Activated CD4-positive, alpha-beta T cell treated with anti-CD3 and anti-CD28 coated beads for 36 hours (primary cell): ENCODE data around the gene AS3MT. TPM values are rescaled to one million over a fixed set of nuclear protein-coding genes. Genes with fewer than 3 reads are reported as not detected.
"Not testable (repeated sequence)": the region's sequence is repeated elsewhere in the genome, so short reads cannot be mapped to it uniquely, and the experiment has no call there.

Source experiments
- ATAC-seq: fragments of 200-7000 bp; cut with Tn5 transposase; one replicate; pipeline ENCODE4 v1.10.0; 2021; ENCODE audit warnings: mild to moderate bottlenecking, moderate library complexity
- CTCF ChIA-PET: fragments of 350-600 bp; sonication (Branson Sonifier 250); formaldehyde crosslinking; loops from one replicate; lab custom pipeline; 2021; ENCODE audit warnings: antibody characterized with exemption; lab: Charles Lee
- POLR2A ChIA-PET: fragments of 350-600 bp; sonication (Branson Sonifier 250); formaldehyde crosslinking; loops from one replicate; lab custom pipeline; 2021; ENCODE audit warnings: antibody characterized with exemption, inconsistent platforms; lab: Charles Lee
- DNase-seq: peaks from one replicate; pipeline ENCODE4 v3.0.0-alpha.2; 2020
- H3K27ac Mint-ChIP-seq: one replicate; pipeline ENCODE4 v1.8.0; 2021; ENCODE audit warnings: mixed read lengths
- H3K27me3 Mint-ChIP-seq: one replicate; pipeline ENCODE4 v1.8.0; 2021; ENCODE audit warnings: mixed read lengths
- H3K36me3 Mint-ChIP-seq: one replicate; pipeline ENCODE4 v1.8.0; 2021; ENCODE audit warnings: low read depth, mixed read lengths
- H3K4me1 Mint-ChIP-seq: one replicate; pipeline ENCODE4 v1.8.0; 2021; ENCODE audit warnings: mixed read lengths
- H3K4me3 Mint-ChIP-seq: one replicate; pipeline ENCODE4 v1.8.0; 2021; ENCODE audit warnings: mild to moderate bottlenecking, moderate library complexity, mixed read lengths
- H3K9me3 Mint-ChIP-seq: one replicate; pipeline ENCODE4 v1.8.0; 2021; ENCODE audit warnings: low read depth, mixed read lengths
- intact Hi-C, 2 experiments: fragments of 100-400 bp; cut with DNase I in 1 of 2; cut with micrococcal nuclease in 1 of 2; formaldehyde crosslinking; loops; one replicate each; pipeline versions ENCODE4 v1.14.2 to v1.15.1; 2022 to 2024; cut with DNase I, micrococcal nuclease
- total RNA-seq, 2 experiments: library from RNA; stranded (reverse); gene quantifications; one replicate each; pipeline ENCODE4 v1.2.3, GENCODE V29; 2021

AS3MT gene
- total RNA-seq, 2 experiments from 2014 or later = 1.1 to 1.5 TPM

GRCh38 chr10:102835007-102835482, 34.2 kb upstream of the AS3MT start:
- CTCF ChIA-PET = interaction anchor here (0.5 to 3.7 kb wide), 10 partner anchors 20 to 414 kb away, joined by 3 to 37 read pairs (median 4); no protein-coding TSS in a partner anchor
- no peaks in the 10 kb centered on the region for H3K36me3 Mint-ChIP-seq
- intact Hi-C loops = loop anchor here (1.0 to 10.0 kb wide), 7 partner anchors 66 to 650 kb away; partner anchors contain the start of gene RPEL1 (in 1 of the 2)
- H3K4me3 Mint-ChIP-seq = no peak overlapping the region
- H3K27ac Mint-ChIP-seq = no peak overlapping the region
- no peaks in the 10 kb centered on the region for H3K4me1 Mint-ChIP-seq
- H3K27me3 Mint-ChIP-seq = peaks cover 2% of the 10 kb centered on the region
- peaks cover 10% of the 10 kb centered on the region for H3K9me3 Mint-ChIP-seq
- POLR2A ChIA-PET = no interaction called here
- ATAC-seq (peak; percentile 99), DNase-seq (peak; percentile 86)

- Mint-ChIP-seq H3K27ac (no peak within 1 kb of the TSS), H3K4me3 (no peak within 1 kb of the TSS), H3K36me3 (no peaks in the 10 kb centered on the region), H3K4me1 (no peaks in the 10 kb centered on the region), H3K27me3 (peaks cover 2% of the 10 kb centered on the region), H3K9me3 (peaks cover 10% of the 10 kb centered on the region)
- intact Hi-C loops = loop anchor here in 1 of 2 experiments (10.0 kb wide), 1 partner anchor 648 kb away; no protein-coding TSS in a partner anchor
- DNase-seq (no peak), ATAC-seq (no peak)
- CTCF ChIA-PET = interaction anchor here (0.6 to 3.7 kb wide), 11 partner anchors 10 to 653 kb away, joined by 3 to 37 read pairs (median 4); no protein-coding TSS in a partner anchor
- POLR2A ChIA-PET = interaction anchor here (0.6 to 0.7 kb wide), 2 partner anchors 21 to 123 kb away, joined by 3 read pairs; partner anchors contain the start of gene ARL3
These were observed 32.0 kb upstream of the AS3MT start, which contains the start of gene CYP17A1 for GRCh38 chr10:102837230-102837721. TSS of gene CYP17A1 (minus strand) at chr10:102837413. CDS start at chr10:102837361, 52 bp downstream.

- intact Hi-C loops = loop anchor here in 1 of 2 experiments (10.0 kb wide), 1 partner anchor 646 kb away; no protein-coding TSS in a partner anchor
- H3K27me3 Mint-ChIP-seq, POLR2A ChIA-PET, H3K4me3 Mint-ChIP-seq, CTCF ChIA-PET, DNase-seq, ATAC-seq, H3K27ac Mint-ChIP-seq, H3K4me1 Mint-ChIP-seq, H3K36me3 Mint-ChIP-seq, H3K9me3 Mint-ChIP-seq: not testable (repeated sequence)
These were observed 30.9 kb upstream of the AS3MT start for GRCh38 chr10:102838276-102838927.

- no peaks in the 10 kb centered on the region for H3K36me3 Mint-ChIP-seq
- H3K27ac Mint-ChIP-seq = no peak overlapping the region
- peaks cover 5% of the 10 kb centered on the region for H3K27me3 Mint-ChIP-seq
- intact Hi-C loops = no loop called here
- DNase-seq (no peak), ATAC-seq (no peak)
- POLR2A ChIA-PET = no interaction called here
- H3K4me1 Mint-ChIP-seq = no peaks in the 10 kb centered on the region
- CTCF ChIA-PET = no interaction called here
- no peak overlapping the region for H3K4me3 Mint-ChIP-seq
- H3K9me3 Mint-ChIP-seq = peaks cover 13% of the 10 kb centered on the region
These were observed 27.4 kb upstream of the AS3MT start for GRCh38 chr10:102841827-102842345.

- DNase-seq, H3K27me3 Mint-ChIP-seq, H3K27ac Mint-ChIP-seq, POLR2A ChIA-PET, H3K36me3 Mint-ChIP-seq, intact Hi-C loops, CTCF ChIA-PET, H3K4me3 Mint-ChIP-seq, H3K9me3 Mint-ChIP-seq, H3K4me1 Mint-ChIP-seq, ATAC-seq: not testable (repeated sequence)
These were observed 26.1 kb upstream of the AS3MT start for GRCh38 chr10:102843139-102843538.

GRCh38 chr10:102844190-102844776, 25.0 kb upstream of the AS3MT start:
- ATAC-seq, H3K27ac Mint-ChIP-seq, H3K36me3 Mint-ChIP-seq, H3K9me3 Mint-ChIP-seq, CTCF ChIA-PET, DNase-seq, H3K4me1 Mint-ChIP-seq, intact Hi-C loops, H3K27me3 Mint-ChIP-seq, H3K4me3 Mint-ChIP-seq, POLR2A ChIA-PET: not testable (repeated sequence)

- no peak for ATAC-seq
- Mint-ChIP-seq H3K9me3 (peaks cover 3% of the 10 kb centered on the region), H3K4me1 (no peaks in the 10 kb centered on the region), H3K36me3 (no peaks in the 10 kb centered on the region), H3K27me3 (peaks cover 3% of the 10 kb centered on the region), H3K4me3 (no peak overlapping the region), H3K27ac (no peak overlapping the region)
- CTCF ChIA-PET = no interaction called here
- intact Hi-C loops = no loop called here
- no peak for DNase-seq
- POLR2A ChIA-PET = no interaction called here
These were observed 23.8 kb upstream of the AS3MT start for GRCh38 chr10:102845352-102845902.

GRCh38 chr10:102850025-102850518, 19.2 kb upstream of the AS3MT start:
- CTCF ChIA-PET = interaction anchor here (0.6 kb wide), 1 partner anchor 47 kb away, joined by 3 read pairs; no protein-coding TSS in a partner anchor
- no peak for ATAC-seq

GRCh38 chr10:102853237-102853636, 16.0 kb upstream of the AS3MT start:
- DNase-seq, H3K4me3 Mint-ChIP-seq, H3K27ac Mint-ChIP-seq, H3K9me3 Mint-ChIP-seq, H3K27me3 Mint-ChIP-seq, CTCF ChIA-PET, H3K36me3 Mint-ChIP-seq, ATAC-seq: not testable (repeated sequence)
- intact Hi-C loops = loop anchor here in 1 of 2 experiments (5.0 kb wide), 3 partner anchors 206 to 1501 kb away; partner anchors contain the start of genes BTRC and PCGF6
- H3K4me1 Mint-ChIP-seq = peaks cover 14% of the 10 kb centered on the region
- POLR2A ChIA-PET = interaction anchor here (0.6 kb wide), 1 partner anchor 57 kb away, joined by 3 read pairs; no protein-coding TSS in a partner anchor

More at GRCh38 chr10:102850025-102850518, 19.2 kb upstream of the AS3MT start:
- no peaks in the 10 kb centered on the region for H3K9me3 Mint-ChIP-seq
- no peak overlapping the region for H3K4me3 Mint-ChIP-seq
- DNase-seq = no peak
- H3K27me3 Mint-ChIP-seq = no peaks in the 10 kb centered on the region
- intact Hi-C loops = loop anchor here in 1 of 2 experiments (5.0 kb wide), 3 partner anchors 203 to 1498 kb away; partner anchors contain the start of genes BTRC and PCGF6
- H3K27ac Mint-ChIP-seq = no peak overlapping the region
- peaks cover 4% of the 10 kb centered on the region for H3K4me1 Mint-ChIP-seq
- POLR2A ChIA-PET = no interaction called here
- no peaks in the 10 kb centered on the region for H3K36me3 Mint-ChIP-seq

- H3K4me3 Mint-ChIP-seq = peak overlapping the region; percentile 58
- POLR2A ChIA-PET, H3K27ac Mint-ChIP-seq, ATAC-seq, H3K27me3 Mint-ChIP-seq, H3K9me3 Mint-ChIP-seq, H3K36me3 Mint-ChIP-seq: not testable (repeated sequence)
- CTCF ChIA-PET = interaction anchor here (0.9 kb wide), 2 partner anchors 12 to 46 kb away, joined by 3 read pairs; no protein-coding TSS in a partner anchor
- H3K4me1 Mint-ChIP-seq = peaks cover 14% of the 10 kb centered on the region
- intact Hi-C loops = loop anchor here in 1 of 2 experiments (2.0 kb wide), 1 partner anchor 723 kb away; the partner anchor contains the start of gene PPRC1
- peak; percentile 13 for DNase-seq
These were observed 13.4 kb upstream of the AS3MT start for GRCh38 chr10:102855731-102856436.
